ENCODE data around the gene CACNA1H.
"Not testable (repeated sequence)": the region's sequence is repeated elsewhere in the genome, so short reads cannot be mapped to it uniquely, and the experiment has no call there.

Gene CACNA1H

GRCh38 chr16:1230471-1231212 is 77.7 kb downstream of the CACNA1H start:
- not testable (repeated sequence) for DNase-seq

DNA sequence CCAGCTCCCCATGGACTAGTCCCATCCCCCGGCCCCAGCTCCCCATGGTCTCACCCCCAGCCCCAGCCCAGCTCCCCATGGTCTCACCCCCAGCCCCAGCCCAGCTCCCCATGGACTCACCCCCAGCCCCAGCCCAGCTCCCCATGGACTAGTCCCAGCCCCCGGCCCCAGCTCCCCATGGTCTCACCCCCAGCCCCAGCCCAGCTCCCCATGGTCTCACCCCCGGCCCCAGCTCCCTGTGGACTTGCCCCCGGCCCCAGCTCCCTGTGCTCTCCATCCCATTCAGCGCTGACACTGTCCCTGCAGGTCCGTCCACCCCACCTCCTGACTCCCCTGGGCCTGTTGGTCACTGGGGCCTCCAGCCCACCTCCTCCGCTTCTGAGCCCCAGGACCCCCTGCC is 78.4 kb downstream of the CACNA1H start:
- DNase-seq, result not testable (repeated sequence)

DNA sequence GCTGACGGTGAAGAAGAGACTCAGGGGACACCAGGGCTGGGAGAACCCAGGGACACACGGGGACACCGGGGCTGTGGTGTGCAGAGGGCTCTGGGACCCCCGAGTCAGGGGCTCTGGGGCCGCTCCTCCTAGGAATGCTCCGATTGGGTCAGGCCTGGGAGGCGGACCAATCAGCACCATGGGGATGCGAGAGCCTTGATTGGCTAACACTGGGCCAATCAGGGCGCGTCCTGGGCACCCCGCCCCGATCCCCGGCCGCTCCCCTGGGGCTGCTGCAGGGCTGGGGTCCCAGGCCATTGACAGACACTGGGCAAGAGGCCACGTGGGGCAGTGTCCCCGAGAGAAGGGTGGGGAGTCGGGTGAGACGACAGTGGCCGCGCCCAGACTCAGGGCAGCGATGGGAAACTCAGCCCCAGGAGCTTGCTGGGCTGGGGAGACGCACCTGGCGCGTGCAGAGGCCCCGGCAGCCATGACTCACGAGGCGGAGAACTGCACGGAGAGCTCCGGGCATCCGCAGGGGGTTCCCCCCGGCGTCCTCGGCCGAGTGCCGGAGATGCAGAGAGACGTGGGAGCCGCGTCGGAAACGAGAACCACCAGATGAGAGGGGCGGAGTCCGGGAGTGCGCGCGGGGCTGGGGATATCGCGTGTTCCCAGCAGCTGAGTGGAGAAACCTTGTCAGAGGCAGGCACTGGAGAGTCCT is 79.3 kb downstream of the CACNA1H start:
- DNase-seq, result not testable (repeated sequence)

- not testable (repeated sequence) for DNase-seq
These were observed 83.8 kb downstream of the CACNA1H start for GRCh38 chr16:1236659-1237058.

- no peak for DNase-seq
These were observed 85.1 kb downstream of the CACNA1H start for GRCh38 chr16:1237990-1238389.

DNA sequence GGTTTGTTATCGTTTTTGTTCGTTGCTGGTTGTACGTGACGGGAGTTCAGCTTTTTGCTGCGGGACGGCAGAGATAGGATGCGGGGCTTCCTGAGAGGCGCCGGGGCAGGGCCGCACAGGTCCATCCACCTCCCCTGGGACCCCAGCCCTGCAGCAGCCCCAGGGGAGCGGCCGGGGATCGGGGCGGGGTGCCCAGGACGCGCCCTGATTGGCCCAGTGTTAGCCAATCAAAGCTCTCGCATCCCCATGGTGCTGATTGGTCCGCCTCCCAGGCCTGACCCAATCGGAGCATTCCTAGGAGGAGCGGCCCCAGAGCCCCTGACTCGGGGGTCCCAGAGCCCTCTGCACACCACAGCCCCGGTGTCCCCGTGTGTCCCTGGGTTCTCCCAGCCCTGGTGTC is 86.0 kb downstream of the CACNA1H start:
- not testable (repeated sequence) for DNase-seq

DNA sequence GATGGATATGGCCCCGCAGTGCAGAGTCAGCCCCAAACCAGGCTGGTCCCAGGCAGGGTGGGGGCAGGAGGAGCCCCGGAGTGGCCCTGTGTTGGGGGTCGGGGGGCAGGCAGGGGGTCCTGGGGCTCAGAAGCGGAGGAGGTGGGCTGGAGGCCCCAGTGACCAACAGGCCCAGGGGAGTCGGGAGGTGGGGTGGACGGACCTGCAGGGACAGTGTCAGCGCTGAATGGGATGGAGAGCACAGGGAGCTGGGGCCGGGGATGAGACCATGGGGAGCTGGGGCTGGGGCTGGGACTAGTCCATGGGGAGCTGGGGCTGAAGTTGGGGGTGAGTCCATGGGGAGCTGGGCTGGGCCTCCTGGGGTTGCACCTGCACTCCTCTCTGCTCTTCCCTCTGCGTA is 86.7 kb downstream of the CACNA1H start:
- not testable (repeated sequence) for DNase-seq

DNA sequence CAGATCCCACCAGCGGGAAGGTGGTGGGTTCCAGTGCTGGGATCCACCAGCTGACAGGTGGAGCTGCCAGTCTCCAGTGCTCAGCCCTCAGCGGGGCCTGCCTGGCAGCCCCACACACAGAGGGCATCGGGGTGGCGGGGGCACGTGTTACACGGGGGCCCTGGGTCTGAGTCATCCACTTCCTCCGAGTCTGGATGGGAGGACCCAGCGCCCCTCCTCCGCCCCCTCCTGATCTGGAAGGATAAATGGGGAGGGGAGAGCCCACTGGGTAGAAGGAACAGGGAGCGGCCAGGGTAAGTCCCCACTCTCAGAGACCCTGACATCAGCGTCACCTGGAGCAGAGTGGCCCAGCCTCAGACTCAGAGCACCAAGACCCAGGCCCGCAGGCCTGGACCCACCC is 87.5 kb downstream of the CACNA1H start, which contains the start of gene TPSAB1:
TSS of gene TPSAB1 (plus strand) at position 270 of the 400 bp plus-strand sequence. CDS start 234 bp downstream, outside the sequence.
- not testable (repeated sequence) for DNase-seq

DNA sequence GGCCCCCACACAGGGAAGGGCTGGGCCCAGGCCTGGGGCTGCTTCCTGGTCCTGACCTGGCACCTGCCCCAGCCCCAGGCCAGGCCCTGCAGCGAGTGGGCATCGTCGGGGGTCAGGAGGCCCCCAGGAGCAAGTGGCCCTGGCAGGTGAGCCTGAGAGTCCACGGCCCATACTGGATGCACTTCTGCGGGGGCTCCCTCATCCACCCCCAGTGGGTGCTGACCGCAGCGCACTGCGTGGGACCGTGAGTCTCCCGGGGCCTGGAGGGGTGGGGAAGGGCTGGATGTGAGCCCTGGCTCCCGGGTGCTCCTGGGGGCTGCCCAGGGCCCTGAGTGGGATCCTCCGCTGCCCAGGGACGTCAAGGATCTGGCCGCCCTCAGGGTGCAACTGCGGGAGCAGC is 88.2 kb downstream of the CACNA1H start:
- not testable (repeated sequence) for DNase-seq

DNA sequence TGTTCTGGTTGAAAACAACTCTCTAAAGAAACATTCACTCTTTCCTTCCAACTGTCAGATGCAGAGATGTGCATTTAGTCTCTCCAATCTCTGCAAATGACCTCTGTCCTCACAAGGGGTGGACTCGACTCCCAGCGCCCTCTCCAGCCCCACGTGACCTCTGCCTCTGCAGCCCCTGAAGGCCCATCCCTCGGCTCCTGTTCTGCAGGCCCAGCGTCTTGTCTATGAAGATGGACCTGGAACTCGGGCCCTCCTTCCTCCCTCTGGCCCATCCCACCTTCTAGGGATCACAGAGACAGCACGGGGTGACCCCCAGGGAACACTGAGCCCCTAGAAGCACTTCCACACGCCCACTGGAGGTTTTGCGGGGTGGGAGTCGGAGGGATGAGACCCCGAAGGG is 90.5 kb downstream of the CACNA1H start:
- DNase-seq, result not testable (repeated sequence)

- not testable (repeated sequence) for DNase-seq
These were observed 91.3 kb downstream of the CACNA1H start for GRCh38 chr16:1243907-1244850.

DNA sequence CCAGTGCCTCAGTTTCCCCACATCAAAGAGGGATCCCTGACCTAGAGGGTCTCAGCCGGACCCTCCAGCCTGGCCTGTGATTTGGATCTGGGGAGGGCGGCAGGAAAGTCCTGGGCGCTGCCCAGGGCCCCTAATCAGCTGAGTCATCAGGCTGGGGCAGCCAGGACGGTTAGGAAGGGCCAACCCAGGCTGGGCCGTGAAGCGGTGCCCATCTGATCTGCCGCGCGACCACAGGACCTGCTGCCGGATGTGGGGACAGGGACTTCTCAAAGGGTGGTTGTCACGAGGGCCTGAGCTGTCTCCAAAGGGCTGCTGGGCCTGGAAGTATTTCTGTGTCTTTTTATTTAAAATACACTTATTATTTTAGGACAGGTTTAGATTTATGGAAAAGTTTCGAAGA is 92.0 kb downstream of the CACNA1H start:
- DNase-seq, result no peak

DNA sequence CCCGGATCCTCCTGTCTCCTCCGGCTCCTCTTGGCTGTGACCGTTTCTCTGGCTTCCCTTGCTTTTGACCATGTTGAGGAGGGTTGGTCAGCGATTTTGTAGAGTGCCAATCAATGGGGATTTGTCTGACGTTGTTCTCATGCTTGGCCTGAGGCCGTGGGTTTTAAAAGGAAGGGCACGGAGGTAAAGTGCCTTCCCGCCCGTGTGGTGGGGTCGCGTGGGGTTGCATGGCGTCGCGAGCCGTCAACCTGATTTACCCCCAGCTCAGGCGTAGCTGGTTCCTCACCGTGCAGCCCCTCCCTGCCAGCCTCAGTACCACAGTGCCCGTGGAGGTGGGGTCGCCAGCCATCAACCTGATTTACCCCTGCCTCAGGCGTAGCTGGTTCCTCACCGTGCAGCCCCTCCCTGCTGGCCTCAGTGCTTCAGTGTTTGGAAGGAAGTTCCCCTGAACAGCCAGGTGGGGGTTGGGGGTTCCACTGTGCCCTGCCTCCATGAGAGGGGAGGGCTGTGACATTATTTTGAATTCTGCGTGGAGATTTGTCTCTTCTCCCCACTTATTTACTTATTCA is 92.6 kb downstream of the CACNA1H start:
- DNase-seq, result no peak

DNA sequence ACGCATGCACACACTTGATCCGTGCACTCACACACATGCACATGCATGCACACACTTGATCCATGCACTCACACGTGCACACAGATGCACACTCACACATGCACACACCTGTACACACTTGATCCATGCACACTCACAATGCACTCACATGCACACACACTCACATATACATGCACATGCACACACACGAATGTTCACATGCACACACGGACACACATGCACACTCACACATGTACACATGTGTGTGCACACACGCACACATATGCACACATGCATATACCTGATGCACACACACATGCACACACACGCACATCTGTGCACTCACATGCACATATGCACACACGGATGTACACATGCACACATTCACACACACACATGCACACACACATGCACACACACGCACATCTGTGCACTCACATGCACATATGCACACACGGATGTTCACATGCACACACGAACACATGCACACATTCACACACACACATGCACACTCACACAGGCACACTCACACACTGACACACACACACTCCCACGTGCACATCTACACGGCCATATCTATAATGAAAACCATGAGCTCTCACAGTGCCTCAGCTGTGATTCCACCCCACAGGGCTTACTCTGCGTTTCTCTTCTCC is 95.1 kb downstream of the CACNA1H start:
- not testable (repeated sequence) for DNase-seq

- DNase-seq, result not testable (repeated sequence)
These were observed 96.3 kb downstream of the CACNA1H start for GRCh38 chr16:1249031-1249755.

- DNase-seq, result not testable (repeated sequence)
These were observed 100.9 kb downstream of the CACNA1H start for GRCh38 chr16:1253701-1254364.

- not testable (repeated sequence) for DNase-seq
These were observed 101.9 kb downstream of the CACNA1H start for GRCh38 chr16:1254821-1255220.

GRCh38 chr16:1255276-1256122 is 102.6 kb downstream of the CACNA1H start, which contains the start of gene TPSD1:
Gene TPSD1 (plus strand): TSS chr16:1256069. CDS start chr16:1256281, 212 bp downstream.
- not testable (repeated sequence) for DNase-seq

GRCh38 chr16:1256296-1256873 is 103.5 kb downstream of the CACNA1H start:
- not testable (repeated sequence) for DNase-seq
